Superior temporal gyrus (tissue), 1 donor: Measurements from ENCODE around the gene TFF1.

ENCODE experiments used
- DNase-seq: peaks from one replicate; pipeline ENCODE4 v3.0.0-alpha.2; 2016; ENCODE audit errors: extremely low spot score

TFF1 gene

GRCh38 chr21:42362700-42363099, 3.6 kb downstream of the TFF1 start:
- DNase-seq, result no peak

- no peak for DNase-seq
Measured at GRCh38 chr21:42362198-42362597, 4.1 kb downstream of the TFF1 start.

DNA sequence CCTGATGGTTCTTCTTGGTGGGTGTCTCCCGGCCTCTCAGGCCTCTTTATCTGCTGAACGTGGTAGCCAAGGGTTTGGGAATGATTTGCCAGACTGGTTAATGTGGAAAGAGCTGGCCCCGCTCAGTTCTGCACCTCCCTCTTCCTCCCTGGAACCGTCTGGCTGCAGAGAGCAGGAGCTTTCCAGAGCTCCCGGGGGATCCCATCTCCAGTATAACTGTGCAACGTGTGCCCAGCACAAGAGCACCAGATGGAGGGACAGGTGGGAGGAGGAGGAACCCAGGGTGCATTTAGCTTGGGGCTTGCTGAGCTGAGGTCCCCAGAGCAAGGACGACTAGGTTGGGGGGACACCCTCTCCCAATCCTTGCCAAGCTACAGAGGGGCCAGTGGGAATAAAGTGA, 5.0 kb downstream of the TFF1 start:
- no peak for DNase-seq

- DNase-seq, result no peak
Measured at GRCh38 chr21:42360317-42360716, 6.0 kb downstream of the TFF1 start.

DNA sequence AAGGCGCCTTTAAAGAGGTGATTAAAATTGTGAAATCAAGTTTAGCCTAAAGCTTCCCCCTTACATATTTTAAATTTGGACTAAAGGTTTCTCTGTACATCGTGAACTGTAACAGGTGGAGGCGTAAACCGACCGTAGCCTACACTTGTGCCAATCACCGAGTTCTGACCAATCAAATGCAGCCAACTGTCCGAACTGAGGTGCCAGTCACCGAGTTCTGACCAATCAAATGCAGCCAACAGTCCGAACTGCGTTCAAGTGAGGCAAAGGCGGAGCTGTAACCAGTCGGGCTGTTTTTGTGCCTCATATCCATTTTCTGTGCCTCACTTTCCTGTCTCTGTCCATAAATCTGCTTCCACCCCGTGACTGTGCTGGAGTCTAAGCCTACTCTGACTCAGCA, 7.4 kb downstream of the TFF1 start:
- DNase-seq, result no peak

- no peak for DNase-seq
Measured at GRCh38 chr21:42358261-42358660, 8.1 kb downstream of the TFF1 start.

DNA sequence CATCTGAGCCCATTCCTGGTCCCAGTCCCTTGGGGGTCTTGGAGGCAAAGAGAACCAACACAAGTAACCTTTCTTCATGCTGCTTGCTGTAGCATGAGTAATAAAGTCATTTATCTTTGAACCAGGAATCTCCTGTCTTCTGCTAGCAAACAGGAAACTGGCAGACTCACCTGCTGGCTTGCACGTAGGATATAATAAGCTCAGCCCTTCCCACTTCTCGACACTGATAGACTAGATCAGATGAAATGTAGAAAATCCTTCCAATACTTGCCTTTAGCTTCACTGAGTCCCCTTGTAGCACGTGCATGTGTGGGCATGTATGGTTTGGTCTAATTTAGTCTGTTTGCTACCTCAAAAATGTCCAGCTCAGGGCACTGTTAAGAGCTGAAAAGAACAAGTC, 9.0 kb downstream of the TFF1 start:
- no peak for DNase-seq

DNA sequence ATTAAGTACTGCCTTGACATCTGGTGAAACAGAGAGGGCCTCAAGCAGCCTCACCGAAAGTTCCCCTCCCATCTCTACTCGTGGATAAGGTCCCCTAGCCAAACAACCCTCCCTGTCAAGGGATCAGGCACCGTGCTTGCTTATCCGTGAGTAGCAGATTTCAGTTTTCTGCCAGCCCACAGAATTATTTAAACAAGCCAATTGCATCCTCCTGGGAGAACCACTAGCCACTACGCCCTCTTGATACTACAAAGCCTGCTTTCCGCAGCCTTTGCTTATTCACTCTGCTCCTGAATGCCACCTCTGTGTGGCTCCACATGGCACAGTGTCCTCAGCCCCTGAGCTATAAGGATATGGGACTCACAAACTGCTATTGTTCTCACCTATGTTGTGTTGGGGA, 9.7 kb downstream of the TFF1 start:
- no peak for DNase-seq

DNA sequence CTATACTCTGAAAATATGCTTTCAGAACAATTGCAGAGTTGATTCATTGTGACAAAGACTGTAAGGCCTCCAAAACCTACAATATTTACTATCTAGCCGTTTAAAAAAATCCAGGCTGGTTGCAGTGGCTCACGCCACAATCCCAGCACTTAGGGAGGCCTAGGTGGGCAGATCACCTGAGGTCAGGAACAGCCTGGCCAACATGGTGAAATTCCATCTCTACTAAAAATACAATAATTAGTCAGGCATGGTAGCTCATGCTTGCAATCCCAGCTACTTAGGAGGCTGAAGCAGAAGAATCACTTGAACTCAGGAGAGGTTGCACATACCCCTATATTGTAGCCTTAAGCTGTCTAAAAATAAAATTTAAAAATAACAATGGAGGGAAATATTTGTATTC, 10.3 kb downstream of the TFF1 start:
- no peak for DNase-seq

GRCh38 chr21:42353623-42354022, 12.7 kb downstream of the TFF1 start:
- DNase-seq, result no peak

- no peak for DNase-seq
Measured at GRCh38 chr21:42352441-42353095, 13.8 kb downstream of the TFF1 start.

DNA sequence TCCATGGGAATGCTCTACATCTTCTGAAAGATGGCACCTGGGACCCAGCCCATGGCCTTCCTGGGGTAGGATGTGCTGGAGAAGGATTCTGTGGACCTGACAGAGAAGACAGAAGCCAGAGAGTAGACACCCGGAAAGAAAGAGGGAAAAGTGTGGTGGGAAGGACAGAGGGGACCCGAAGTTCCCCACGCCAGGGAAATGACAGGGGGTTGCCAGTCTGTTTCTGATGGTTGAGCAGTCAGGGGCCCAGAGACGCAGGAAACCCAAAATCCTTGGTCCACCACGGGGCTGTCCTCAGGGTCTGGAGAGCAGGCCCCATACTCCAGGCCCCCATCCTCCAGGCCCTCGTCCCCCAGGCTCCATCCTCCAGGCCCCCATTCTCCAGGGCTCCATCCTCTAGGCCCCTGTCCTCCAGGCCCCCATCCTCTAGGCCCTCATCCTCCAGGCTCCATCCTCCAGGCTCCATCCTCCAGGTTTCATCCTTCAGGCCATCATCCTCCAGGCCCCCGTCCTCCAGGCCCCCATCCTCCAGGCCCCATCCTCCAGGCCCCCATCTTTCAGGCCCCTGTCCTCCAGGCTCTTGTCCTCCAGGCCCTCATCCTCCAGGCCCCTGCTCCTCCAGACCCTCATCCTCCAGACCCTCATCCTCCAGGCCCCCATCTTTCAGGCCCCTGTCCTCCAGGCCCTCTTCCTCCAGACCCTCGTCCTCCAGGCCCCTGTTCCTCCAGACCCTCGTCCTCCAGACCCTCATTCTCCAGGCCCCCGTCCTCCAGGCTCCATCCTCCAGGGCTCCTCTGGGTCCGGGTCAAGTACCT, 14.5 kb downstream of the TFF1 start:
- no peak for DNase-seq

- DNase-seq, result no peak
Measured at GRCh38 chr21:42350927-42351426, 15.4 kb downstream of the TFF1 start, which contains the start of gene TFF2. TFF2 (minus strand) TSS chr21:42350994; CDS start chr21:42350957, 37 bp downstream.

- no peak for DNase-seq
Measured at GRCh38 chr21:42350318-42350910, 15.9 kb downstream of the TFF1 start.

DNA sequence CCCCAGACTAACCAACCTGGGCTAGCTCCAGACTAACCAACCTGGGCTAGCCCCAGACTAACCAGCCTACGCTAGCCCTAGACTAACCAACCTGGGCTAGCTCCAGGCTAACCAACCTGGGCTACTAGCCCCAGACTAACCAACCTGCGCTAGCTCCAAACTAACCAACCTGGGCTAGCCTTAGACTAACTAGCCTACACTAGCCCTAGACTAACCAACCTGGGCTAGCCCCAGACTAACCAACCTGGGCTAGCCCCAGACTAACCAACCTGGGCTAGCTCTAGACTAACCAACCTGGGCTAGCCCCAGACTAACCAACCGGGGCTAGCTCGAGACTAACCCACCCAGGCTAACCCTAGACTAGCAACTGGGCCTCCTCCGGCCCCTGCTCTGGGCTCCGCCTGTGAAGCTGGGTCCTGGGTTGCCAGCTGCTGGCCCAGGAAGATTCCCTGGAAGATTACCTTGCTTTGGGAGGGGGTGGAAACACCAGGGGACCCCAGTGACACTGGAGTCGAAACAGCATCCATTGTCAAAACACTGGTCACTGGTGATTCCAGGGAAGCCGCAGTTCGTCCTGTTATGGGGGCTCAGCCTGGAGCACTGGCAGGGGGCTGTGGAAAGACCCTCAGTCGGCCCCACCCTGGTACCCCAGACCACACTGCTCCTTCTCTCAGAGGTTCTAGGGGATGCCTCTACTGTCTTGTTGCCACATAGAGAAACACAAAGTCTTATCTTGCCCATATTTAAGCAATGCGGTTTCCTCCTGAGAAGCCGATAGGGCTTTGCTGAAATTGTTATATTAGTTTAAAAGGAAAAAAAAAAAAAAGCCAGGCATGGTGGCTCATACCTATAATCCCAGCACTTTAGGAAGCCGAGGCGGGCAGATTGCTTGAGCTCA, 16.7 kb downstream of the TFF1 start:
- DNase-seq, result no peak

DNA sequence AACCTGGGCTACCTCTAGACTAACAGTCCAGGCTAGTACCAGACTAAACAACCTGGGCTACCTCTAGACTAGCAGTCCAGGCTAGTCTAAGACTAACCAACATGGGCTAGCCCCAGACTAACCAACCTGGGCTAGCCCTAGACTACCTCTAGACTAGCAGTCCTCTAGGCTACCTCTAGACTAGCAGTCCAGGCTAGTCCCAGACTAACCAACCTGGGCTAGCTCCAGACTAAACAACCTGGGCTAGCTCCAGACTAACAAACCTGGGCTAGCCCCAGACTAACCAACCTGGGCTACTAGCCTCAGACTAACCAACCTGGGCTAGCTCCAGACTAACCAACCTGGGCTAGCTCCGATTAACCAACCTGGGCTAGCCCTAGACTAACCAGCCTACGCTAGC, 17.6 kb downstream of the TFF1 start:
- DNase-seq, result no peak

DNA sequence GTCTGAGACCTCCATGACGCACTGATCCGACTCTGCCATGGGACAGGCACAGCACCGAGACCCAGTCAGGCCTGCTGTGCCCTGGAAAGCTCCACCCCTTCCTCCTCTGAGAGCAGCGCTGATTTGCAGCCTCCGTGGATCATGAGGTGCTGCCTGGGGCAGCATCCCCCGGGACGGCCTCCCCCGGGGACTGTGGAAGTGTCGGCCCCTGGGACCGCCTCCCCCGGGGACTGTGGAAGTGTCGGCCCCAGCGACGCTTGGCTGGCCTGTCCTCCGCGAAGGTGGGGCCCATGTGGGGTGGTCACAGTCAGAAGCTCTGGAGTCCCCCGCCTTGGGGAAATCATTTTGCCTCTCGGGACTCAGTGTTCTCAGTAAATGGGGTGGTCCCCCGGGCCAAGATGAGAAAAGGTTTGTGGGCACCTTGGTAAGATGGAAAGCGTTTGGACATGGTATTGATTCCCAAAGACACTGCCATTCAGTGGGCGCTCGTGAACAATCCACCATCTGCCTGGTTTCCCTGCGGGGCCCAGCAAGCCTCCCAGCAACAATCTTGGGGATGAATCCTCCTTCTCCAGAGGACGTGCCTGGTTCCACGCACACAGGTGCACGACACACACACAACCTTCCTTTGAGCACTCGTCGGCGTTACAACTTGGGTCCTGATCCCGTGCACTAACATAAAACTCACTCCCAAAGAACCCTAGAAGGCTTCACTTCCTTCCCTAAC, 18.6 kb downstream of the TFF1 start:
- DNase-seq, result no peak

- no peak for DNase-seq
Measured at GRCh38 chr21:42346866-42347600, 19.3 kb downstream of the TFF1 start.

DNA sequence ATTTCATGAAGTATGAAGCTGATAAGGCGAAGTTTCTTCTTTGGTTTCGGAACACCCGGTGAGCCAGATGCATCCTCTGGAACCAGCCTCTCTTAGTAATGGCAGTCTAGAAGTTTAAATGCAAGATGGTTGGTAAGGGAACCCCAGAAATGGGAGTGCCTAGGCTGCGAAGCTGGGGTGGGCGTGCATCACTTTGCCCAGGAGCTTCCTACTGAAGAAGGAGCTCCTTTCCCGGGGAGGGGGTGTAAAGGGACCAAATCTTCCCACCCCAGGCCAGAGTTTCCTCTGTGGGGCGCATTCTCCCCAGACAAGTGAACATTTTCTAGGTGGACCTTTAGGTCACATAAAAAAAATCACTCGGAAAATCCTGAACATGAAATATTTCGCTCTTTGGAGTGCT, 19.9 kb downstream of the TFF1 start:
- DNase-seq, result no peak

GRCh38 chr21:42344631-42345030, 21.7 kb downstream of the TFF1 start:
- no peak for DNase-seq
